IPS DF 6.9 (cell line): ENCODE data around the gene PC.
"Not testable (repeated sequence)": the region's sequence is repeated elsewhere in the genome, so short reads cannot be mapped to it uniquely, and the experiment has no call there.

Experiments used
- DNase-seq: peaks from one replicate; pipeline ENCODE4 v3.0.0-alpha.2; 2013; ENCODE audit warnings: low read depth, low spot score
- H3K27ac ChIP-seq: one replicate; pipeline ENCODE4 v1.5.1; 2013; ENCODE audit warnings: low read length, control low read depth
- H3K27me3 ChIP-seq: 2 replicates; pipeline ENCODE4 v1.6.1; 2013; ENCODE audit warnings: mild to moderate bottlenecking, low read length; ENCODE audit not compliant: control insufficient read depth, insufficient read depth
- H3K36me3 ChIP-seq: 2 replicates; pipeline ENCODE4 v1.6.1; 2013; ENCODE audit warnings: low read length; ENCODE audit not compliant: control insufficient read depth, insufficient read depth
- H3K4me1 ChIP-seq: 2 replicates; pipeline ENCODE4 v1.6.1; 2013; ENCODE audit warnings: low read length; ENCODE audit not compliant: control insufficient read depth, insufficient read depth
- H3K4me3 ChIP-seq: 2 replicates; pipeline ENCODE4 v1.5.1; 2013; ENCODE audit warnings: mild to moderate bottlenecking, low read length
- H3K9me3 ChIP-seq: 2 replicates; pipeline ENCODE4 v1.6.1; 2013; ENCODE audit warnings: low read length, inconsistent platforms; ENCODE audit not compliant: control insufficient read depth, insufficient read depth
- WGBS: extraction: QIAGEN DNeasy Blood & Tissue Kit; methylation state at CpG from one replicate; pipeline ENCODE4 v1.1.7; 2013; ENCODE audit warnings: mixed read lengths, missing lambda C conversion rate; ENCODE audit not compliant: insufficient read length, insufficient coverage; 5-methylcytosine and 5-hydroxymethylcytosine counted together

Gene PC

GRCh38 chr11:66843776-66844495 lies 114.2 kb downstream of the PC start:
- Histone ChIP-seq H3K27ac (no peak overlapping the region), H3K9me3 (no peaks in the 10 kb centered on the region), H3K27me3 (no peaks in the 10 kb centered on the region), H3K4me3 (peak overlapping the region; percentile 99), H3K36me3 (peaks cover 20% of the 10 kb centered on the region), H3K4me1 (peaks cover 5% of the 10 kb centered on the region; the same call in 1 of the 2 replicates)
- no CpG with 5 or more reads among the region's 16 CpGs for WGBS
- DNase-seq = no peak

GRCh38 chr11:66842896-66843775 lies 115.0 kb downstream of the PC start, which contains the start of gene RCE1:
Gene RCE1, plus strand, starts transcription at chr11:66843441. Its CDS starts 15 bp downstream, at chr11:66843456.
- Histone ChIP-seq H3K36me3 (peaks cover 17% of the 10 kb centered on the region), H3K27ac (no peak within 1 kb of the TSS), H3K4me1 (peaks cover 5% of the 10 kb centered on the region; the same call in 1 of the 2 replicates), H3K27me3 (no peaks in the 10 kb centered on the region), H3K9me3 (no peaks in the 10 kb centered on the region), H3K4me3 (peak within 1 kb of the TSS; percentile 99)
- no peak for DNase-seq
- no CpG with 5 or more reads among the region's 98 CpGs for WGBS

- peaks cover 19% of the 10 kb centered on the region for H3K36me3 ChIP-seq
- H3K4me1 ChIP-seq = peaks cover 5% of the 10 kb centered on the region; the same call in 1 of the 2 replicates
- no peak overlapping the region for H3K27ac ChIP-seq
- no peaks in the 10 kb centered on the region for H3K27me3 ChIP-seq
- peak overlapping the region; percentile 99; the same call in 1 of the 2 replicates for H3K4me3 ChIP-seq
- no CpG with 5 or more reads among the region's 11 CpGs for WGBS
- no peak for DNase-seq
- no peaks in the 10 kb centered on the region for H3K9me3 ChIP-seq
These were observed 115.7 kb downstream of the PC start for GRCh38 chr11:66842501-66842895.

GRCh38 chr11:66841861-66842260 lies 116.3 kb downstream of the PC start:
- Histone ChIP-seq H3K4me1 (peaks cover 5% of the 10 kb centered on the region; the same call in 1 of the 2 replicates), H3K36me3 (peaks cover 19% of the 10 kb centered on the region), H3K27me3 (no peaks in the 10 kb centered on the region), H3K9me3 (no peaks in the 10 kb centered on the region), H3K4me3 (peak overlapping the region; percentile 99; the same call in 1 of the 2 replicates), H3K27ac (no peak overlapping the region)
- DNase-seq = no peak
- WGBS = no CpG with 5 or more reads among the region's 7 CpGs

GRCh38 chr11:66840317-66841091 lies 117.7 kb downstream of the PC start:
- H3K9me3 ChIP-seq = no peaks in the 10 kb centered on the region
- H3K4me1 ChIP-seq = peaks cover 5% of the 10 kb centered on the region; the same call in 1 of the 2 replicates
- no peak overlapping the region for H3K4me3 ChIP-seq
- peaks cover 10% of the 10 kb centered on the region for H3K36me3 ChIP-seq
- no peaks in the 10 kb centered on the region for H3K27me3 ChIP-seq
- H3K27ac ChIP-seq = no peak overlapping the region
- WGBS = no CpG with 5 or more reads among the region's 4 CpGs
- no peak for DNase-seq

- H3K4me1 ChIP-seq = no peaks in the 10 kb centered on the region
These were observed 122.3 kb downstream of the PC start for GRCh38 chr11:66835768-66836405.

GRCh38 chr11:66834943-66835342 lies 123.2 kb downstream of the PC start:
- no peak overlapping the region for H3K4me3 ChIP-seq
- peaks cover 2% of the 10 kb centered on the region; the same call in 1 of the 2 replicates for H3K36me3 ChIP-seq
- H3K27me3 ChIP-seq = no peaks in the 10 kb centered on the region
- no peaks in the 10 kb centered on the region for H3K9me3 ChIP-seq
- no peak overlapping the region for H3K27ac ChIP-seq
- H3K4me1 ChIP-seq = no peaks in the 10 kb centered on the region
- no CpG with 5 or more reads among the region's 5 CpGs for WGBS
- no peak for DNase-seq

More at GRCh38 chr11:66835768-66836405, 122.3 kb downstream of the PC start:
- no peaks in the 10 kb centered on the region for H3K27me3 ChIP-seq
- DNase-seq = no peak
- H3K27ac ChIP-seq = no peak overlapping the region
- no peak overlapping the region for H3K4me3 ChIP-seq
- peaks cover 2% of the 10 kb centered on the region; the same call in 1 of the 2 replicates for H3K36me3 ChIP-seq
- WGBS = no CpG with 5 or more reads among the region's 12 CpGs
- no peaks in the 10 kb centered on the region for H3K9me3 ChIP-seq

DNA sequence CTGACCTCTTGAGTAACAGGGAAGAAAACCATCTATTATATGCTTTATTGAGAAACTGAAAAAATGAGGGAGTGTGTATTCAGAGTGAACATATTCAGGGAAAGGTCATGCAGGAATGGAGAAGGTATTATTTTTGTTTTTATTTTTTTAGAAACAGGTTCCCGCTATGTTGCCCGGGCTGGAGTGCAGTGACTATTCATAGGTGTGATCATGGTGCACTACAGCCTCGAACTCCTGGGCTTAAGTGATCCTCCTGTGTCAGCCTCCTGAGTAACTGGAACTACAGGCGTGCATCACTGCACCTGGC lies 123.7 kb downstream of the PC start:
- H3K4me1 ChIP-seq = no peaks in the 10 kb centered on the region
- H3K9me3 ChIP-seq = no peaks in the 10 kb centered on the region
- peaks cover 2% of the 10 kb centered on the region; the same call in 1 of the 2 replicates for H3K36me3 ChIP-seq
- no peaks in the 10 kb centered on the region for H3K27me3 ChIP-seq
- WGBS = no CpG with 5 or more reads among the region's 4 CpGs
- H3K4me3 ChIP-seq = no peak overlapping the region
- H3K27ac ChIP-seq = no peak overlapping the region
- no peak for DNase-seq

- not testable (repeated sequence) for H3K9me3 ChIP-seq, H3K27ac ChIP-seq, DNase-seq, H3K4me3 ChIP-seq, H3K27me3 ChIP-seq, H3K36me3 ChIP-seq, H3K4me1 ChIP-seq
- WGBS = no CpG with 5 or more reads among the region's 4 CpGs
These were observed 133.6 kb downstream of the PC start for GRCh38 chr11:66824573-66824972.
